NCI-H2227 (cell line): ENCODE measurements around the gene ORC6.

ENCODE experiments used
- DNase-seq: peaks from one replicate; lab custom pipeline; 2025; ENCODE audit not compliant: unreplicated experiment; lab: John Stamatoyannopoulos, UW

The ORC6 gene

DNA sequence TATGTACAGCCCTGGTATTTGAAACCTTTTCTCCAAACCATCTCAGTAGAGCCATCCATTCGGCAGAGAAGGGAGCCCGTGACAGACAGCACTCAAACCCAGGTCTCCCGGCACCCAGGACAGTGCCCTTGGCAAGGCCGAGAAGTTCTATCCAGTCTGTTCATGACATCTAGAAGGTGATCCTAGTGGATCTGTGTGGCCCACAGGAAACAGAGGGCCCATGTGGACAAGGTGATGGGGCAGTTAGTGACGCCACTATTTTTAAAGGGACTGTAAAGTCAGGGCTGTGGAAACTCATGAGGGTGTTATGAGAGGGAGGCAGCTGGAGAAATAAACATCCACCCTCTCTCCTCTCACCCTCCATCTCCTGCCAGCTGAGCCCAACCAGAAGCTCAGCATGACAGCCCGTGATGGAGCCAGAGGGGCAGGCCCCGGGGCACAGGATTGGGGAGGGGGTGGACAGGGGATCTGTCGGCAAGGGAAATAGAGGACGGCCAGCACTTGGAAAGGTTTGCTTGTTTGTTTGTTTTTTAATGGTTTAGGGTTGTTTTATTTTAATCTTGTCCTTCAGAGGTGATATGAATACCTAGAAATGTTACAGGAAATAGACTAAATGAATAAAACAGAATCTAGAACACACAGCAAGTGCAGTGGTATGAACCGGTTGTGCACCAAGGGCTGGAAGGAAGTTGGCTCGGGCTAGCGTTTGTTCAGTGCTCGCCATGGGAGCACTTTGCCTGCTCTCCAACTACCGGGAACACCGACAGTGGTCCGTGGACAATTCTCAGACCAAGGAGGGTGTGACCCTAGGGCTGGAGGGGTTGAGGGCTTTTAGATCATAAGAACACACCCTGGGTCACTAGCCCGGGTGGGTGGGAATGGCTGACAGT, 41.6 kb downstream of the ORC6 start:
- no peak for DNase-seq

DNA sequence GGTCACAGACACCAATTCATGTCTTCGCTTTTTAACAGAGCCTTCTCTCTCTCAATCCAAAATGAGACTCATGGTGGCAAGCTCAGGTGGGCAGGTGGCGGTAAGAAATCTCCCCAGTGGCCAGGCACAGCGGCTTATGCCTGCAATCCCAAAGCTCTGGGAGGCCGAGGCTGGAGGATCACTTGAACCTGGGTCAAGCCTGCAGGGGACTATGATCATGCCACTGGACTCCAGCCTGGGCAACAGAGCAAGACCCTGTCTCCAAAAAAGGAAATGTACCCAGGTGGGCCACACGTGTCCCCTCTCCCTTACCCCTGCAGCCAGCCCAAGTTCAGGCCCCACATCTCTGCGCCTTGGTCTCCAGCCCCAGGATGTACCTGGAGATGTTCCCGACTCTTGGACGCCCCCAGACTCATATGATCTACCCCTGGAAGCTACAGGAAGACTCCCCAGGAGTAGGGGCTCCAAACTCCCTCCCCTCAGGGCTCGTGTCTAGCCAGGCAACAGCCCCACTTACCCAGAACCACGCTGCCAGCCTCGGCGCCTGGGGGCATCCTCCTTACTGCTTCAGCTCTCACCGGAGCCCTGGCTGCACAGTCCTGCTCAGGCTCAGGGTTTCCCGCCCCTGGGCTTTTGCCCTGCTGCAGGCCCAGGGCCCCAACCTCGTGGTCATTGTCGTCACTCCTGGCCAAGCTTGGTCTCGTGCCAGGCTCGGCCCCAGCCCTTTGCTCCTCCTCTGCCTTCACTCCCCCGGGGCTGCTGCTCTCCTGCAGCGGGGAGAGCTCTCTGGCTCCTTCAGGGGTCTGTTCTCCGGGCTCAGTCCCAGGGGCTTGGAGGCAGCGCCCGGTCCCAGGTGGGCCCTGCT, 42.5 kb downstream of the ORC6 start:
- DNase-seq = no peak

DNA sequence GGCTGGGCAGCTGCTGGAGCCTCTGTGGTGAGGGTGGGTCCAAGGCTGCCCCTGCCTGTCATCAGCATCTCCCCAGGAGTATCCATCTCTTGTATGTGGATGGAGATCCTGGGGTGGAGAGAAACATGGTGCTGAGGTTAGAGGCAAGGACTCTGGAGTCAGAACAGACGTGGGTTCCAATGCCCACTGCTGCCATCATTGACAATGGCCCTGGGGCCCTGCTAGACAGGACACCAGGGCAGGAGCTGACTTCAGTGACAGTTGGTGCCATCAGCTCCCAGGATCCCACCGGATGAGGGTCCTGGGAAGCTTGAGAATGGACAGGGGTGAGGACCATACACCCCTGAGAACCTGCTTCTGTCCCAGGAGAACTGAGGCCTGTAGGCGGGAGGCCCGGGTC, 43.1 kb downstream of the ORC6 start:
- DNase-seq = no peak

DNA sequence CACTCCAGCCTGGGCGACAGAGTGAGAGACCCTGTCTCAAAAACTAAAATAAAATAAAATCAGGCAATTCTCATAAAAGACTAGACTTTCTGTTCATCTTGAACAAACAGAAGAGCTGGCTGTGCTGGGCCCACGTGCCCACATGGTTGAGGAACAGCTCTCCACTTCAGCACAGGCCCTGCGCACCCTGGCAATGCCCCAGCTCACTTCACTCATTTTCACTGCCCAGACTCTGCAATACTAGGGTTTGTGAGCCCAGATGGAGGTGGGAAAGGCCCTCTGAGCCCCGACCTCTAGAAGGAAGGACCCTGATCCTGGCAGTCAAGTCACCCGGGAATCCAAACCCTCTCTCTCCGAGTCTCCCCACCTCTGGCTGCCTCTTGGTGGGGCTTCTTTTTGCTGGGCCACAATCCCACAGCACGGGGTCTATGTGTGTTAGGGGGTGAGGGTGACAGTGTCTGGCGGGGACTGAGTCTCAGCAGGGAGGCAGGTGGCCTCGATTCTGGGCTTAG, 43.9 kb downstream of the ORC6 start:
- no peak for DNase-seq

DNA sequence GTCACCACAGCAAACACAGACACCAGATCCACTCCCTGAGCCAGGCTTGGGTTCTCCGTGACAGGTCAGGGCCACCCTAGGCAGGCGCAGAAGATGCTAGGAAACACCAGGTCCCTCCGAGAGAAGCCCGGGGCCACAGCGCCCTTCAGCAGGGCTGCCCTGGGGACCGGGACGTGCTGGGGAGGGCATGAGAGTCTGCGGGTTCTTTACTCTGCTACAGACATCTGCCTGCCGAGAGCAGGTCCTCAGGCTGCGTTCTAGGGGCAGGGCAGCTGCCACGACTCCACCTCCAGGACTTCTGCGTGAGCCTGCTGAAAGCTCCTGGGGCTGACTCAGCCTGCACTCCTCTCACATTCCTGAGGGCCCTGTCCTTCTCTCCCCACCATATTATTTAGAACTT, 47.2 kb downstream of the ORC6 start:
- DNase-seq = no peak

DNA sequence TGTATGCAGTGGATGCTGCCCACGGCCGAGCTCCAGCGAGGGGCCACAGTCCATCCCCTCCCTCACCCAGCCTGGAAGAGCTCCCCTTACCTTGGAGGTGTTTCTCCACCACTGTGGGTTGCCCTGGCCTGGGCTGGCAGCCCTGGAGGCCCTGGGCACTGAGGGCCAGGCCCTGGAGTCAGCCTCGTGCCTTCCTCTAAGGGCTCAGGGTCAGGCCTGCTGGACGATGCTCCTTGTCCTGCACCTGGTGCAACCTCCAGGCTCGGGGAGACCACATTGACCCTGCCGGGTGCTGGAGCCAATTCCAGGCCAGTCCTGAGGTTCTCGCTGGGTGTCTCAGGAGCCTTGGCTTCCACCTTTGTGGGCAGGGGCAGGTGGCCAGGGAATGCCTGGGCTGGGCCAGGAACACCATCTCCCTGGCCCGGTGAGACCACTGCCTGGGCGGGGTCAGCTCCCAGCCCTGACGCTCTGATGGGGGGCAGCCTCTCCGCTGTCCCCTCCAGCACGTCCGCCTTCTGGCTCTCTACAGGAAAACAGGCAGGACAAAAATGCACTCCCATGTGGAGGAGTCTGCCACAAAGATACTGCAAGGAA, 48.3 kb downstream of the ORC6 start:
- DNase-seq = no peak

DNA sequence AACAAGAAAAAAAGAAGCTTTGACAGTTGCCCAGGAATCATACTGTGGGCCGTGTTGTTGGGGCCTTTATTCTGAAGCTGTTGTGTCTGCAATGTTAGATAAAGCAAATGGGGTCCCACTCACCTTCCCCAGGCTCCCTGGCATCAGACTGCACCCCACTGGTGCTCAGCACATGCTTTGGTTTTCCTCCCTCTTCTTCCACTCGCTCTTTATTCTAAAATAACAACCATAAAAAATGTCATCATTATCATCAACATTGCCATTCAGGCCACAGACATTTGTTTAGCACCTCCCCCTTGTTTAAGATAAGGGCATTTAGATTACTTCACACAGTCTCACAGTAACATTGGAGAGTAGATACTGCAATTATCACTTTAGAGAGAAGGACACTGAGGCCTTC, 50.5 kb downstream of the ORC6 start:
- DNase-seq = no peak

DNA sequence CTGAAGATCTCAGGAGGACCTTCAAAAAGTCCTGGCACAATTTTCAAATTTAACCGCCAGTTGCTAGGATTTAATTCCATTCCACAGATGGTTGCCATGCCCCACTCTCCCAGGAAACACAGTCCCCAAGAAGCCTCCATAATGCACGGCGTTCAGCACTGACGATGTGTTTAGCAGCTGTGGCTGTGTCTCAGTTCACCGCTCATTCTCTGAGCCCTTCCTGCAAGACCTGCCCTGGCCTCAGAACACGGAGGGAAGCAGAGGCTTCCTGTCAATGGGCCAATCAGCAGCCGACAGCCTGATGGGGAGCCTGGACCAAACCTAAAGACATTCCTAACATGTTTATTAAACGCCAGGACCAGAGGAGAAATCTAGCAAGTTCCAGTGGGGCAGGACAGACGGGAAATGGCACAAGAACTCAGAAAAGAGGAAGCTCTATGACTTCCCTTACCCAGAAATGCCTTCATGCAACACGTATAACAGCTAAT, 53.8 kb downstream of the ORC6 start:
- no peak for DNase-seq

DNA sequence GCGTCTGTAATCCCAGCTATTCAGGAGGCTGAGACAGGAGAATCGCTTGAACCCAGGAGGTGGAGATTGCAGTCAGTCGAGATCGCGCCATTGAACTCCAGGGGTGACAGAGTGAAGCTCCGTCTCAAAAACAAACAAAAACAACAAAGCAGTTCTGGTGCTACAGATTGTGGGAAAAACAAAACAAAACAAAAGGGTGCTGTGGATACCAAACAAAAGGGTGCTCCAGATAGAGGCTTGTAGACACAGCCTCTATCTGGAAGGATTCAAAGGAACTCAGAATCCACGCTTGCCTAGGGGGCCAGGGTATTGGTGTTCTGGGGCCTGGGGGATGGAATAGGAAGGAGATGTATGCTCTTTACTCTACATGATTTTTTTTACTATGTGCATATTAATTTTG, 56.2 kb downstream of the ORC6 start:
- DNase-seq = no peak

DNA sequence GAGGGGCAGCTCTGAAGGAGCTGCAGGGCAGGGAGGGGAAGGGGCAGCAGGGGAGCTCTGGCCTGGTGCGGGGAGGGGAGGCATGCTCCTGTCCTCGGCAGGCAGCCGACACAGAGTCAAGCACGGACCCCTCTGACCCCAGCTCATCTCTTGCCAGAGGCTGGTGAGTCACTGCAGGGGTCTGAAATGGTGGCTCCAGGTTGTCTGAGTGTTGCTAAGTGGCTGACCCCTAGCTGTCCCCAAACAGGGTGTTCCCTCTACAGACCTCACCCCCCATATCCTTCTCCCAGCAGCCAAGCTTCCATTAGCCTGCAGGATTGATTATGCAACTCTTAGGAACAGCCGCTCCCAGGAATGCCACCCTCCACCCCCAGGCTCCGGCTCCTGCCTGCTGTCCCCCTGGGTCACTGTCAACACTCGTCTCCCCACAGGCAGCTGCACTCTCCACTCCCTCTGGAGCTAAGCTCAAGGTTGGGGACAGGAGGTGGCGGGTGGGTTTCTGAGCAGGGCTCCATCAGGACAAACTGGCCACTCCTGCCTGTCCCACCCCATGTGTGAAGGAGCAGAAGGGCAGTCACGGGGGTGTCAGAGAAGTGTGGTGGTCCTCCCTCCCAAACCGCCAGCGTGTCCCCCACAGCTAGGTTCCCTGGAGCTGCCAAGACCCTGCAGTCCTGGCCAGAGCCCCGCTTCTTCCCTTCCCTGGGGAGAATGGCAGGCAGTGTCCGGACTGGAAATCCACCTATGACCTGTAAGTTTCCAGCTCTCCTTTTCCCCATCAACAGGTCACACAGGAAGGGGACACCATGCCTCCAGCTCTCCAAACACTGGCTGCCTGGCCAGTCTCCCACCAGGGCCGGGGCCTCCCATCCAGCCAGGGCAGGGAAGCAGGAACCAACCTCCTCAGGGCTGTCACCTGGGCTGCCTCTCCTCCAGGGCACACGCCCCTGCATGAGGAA, 57.6 kb downstream of the ORC6 start:
- DNase-seq = no peak
